ENCODE results near the gene NEGR1. TPM values are rescaled to one million over a fixed set of nuclear protein-coding genes. Genes with fewer than 3 reads are reported as not detected.

NEGR1 gene
- total and polyA plus RNA-seq, 9 of the 15 experiments (the other 6 are each of a cell fraction or from before 2014, with no cell fraction given): not detected

- H3K9ac ChIP-seq (ENCODE audit: insufficient read depth in 1 of 2, low read depth in 2 of 2, low read length in 2 of 2): no peak overlapping the region
- ATAC-seq (no peak), FAIRE-seq (no peak), DNase-seq (ENCODE audit: extremely low read depth in 1 of 4, low spot score in 3 of 4) (no peak)
- no peaks in the 10 kb centered on the region; a peak in 1 of 5 replicates for H3K4me1 ChIP-seq (replicated peaks in 1 of 2; ENCODE audit: control insufficient read depth in 2 of 2, insufficient read depth in 2 of 2, low read length in 2 of 2)
- no peaks in the 10 kb centered on the region for H4K20me1 ChIP-seq (replicated peaks; ENCODE audit: control insufficient read depth, insufficient read depth, low read length)
- ChIA-PET CTCF (ENCODE audit: low intra/inter-chr PET ratio) (no interaction called here), POLR2A (interaction anchor here (0.6 kb wide), 1 partner anchor 150 kb away, joined by 3 read pairs; no protein-coding TSS in a partner anchor)
- H3K4me2 ChIP-seq (ENCODE audit: insufficient read depth, low read length): no peak overlapping the region
- in situ Hi-C loops (cut with MboI): no loop called here
- H3K9me1 ChIP-seq (ENCODE audit: control insufficient read depth, insufficient read depth, low read length): no peaks in the 10 kb centered on the region
- WGBS (ENCODE audit: insufficient coverage, low coverage, missing lambda C conversion rate): 0% methylated on average over 1 of the region's 1 CpG
- H3K79me2 ChIP-seq (ENCODE audit: control insufficient read depth, insufficient read depth, low read length): no peaks in the 10 kb centered on the region
- H3K9me3 ChIP-seq (replicated peaks; ENCODE audit: control insufficient read depth, insufficient read depth, low read depth, low read length): no peaks in the 10 kb centered on the region
- intact Hi-C loops (cut with micrococcal nuclease): no loop called here
- H3K36me3 ChIP-seq (ENCODE audit: control insufficient read depth, insufficient read depth, low read length): no peaks in the 10 kb centered on the region
- H3K27me3 ChIP-seq (ENCODE audit: control insufficient read depth in 2 of 2, insufficient read depth in 2 of 2, low read length in 2 of 2): no peaks in the 10 kb centered on the region
- no TSS peak for BruUV-seq (replicated peaks)
- H3K27ac ChIP-seq (ENCODE audit: extremely low read depth, low read depth, low read length): no peak overlapping the region
- H2AFZ ChIP-seq (ENCODE audit: low read depth, low read length): no peak overlapping the region
- TF ChIP-seq HLTF (IDR thresholded peaks at IDR 0.05) (no peak), TAL1 (IDR thresholded peaks at IDR 0.05) (no peak), ZNF589 (CRISPR knock-in tag; IDR thresholded peaks at IDR 0.05; ENCODE audit: low read depth) (no peak), CAMTA2 (CRISPR knock-in tag; conservative IDR thresholded peaks at IDR 0.05) (no peak), TAF9B (IDR thresholded peaks at IDR 0.05; ENCODE audit: partially characterized antibody) (no peak), GTF3C2 (IDR thresholded peaks at IDR 0.05; ENCODE audit: borderline replicate concordance, extremely low read depth, insufficient read length) (no peak), NR0B1 (IDR thresholded peaks at IDR 0.05; ENCODE audit: partially characterized antibody) (no peak), BRCA1 (IDR thresholded peaks at IDR 0.05) (no peak), BRCA1 (CRISPR knock-in tag; IDR thresholded peaks at IDR 0.05) (no peak), SIX5 (IDR thresholded peaks at IDR 0.05; ENCODE audit: borderline replicate concordance in 1 of 2, insufficient read depth in 1 of 2, low read depth in 1 of 2, low read length in 2 of 2) (no peak), KAT8 (IDR thresholded peaks at IDR 0.05; ENCODE audit: low read depth) (no peak)
- no peak overlapping the region for H3K4me3 ChIP-seq
These were observed 1.6 kb downstream of the NEGR1 start for GRCh38 chr1:72280711-72281110.
